Calu3 (cell line): ENCODE results near the gene MYBPHL. TPM values are rescaled to one million over a fixed set of nuclear protein-coding genes. Genes with fewer than 3 reads are reported as not detected.
A peak's percentile ranks its signal among the peaks of the same experiment; 100 is the strongest.
"Not testable (repeated sequence)": the region's sequence is repeated elsewhere in the genome, so short reads cannot be mapped to it uniquely, and the experiment has no call there.

Source experiments
- BruUV-seq: library from RNA; stranded (reverse); fragments of 400-500 nt; replicated peaks from 2 replicates; lab custom pipeline; 2021; lab: Mats Ljungman, UMichigan
- CTCF ChIA-PET: fragments of 300-600 bp; sonication (Branson Sonifier 250); formaldehyde crosslinking; loops from one replicate; lab custom pipeline; 2022; ENCODE audit warnings: antibody characterized with exemption; lab: Charles Lee
- DNase-seq: peaks from one replicate; pipeline ENCODE4 v3.0.0; 2022
- H3K27ac Mint-ChIP-seq: one replicate; pipeline ENCODE4 v1.8.0; 2022; ENCODE audit warnings: mixed read lengths; ENCODE audit not compliant: unreplicated experiment
- H3K27me3 Mint-ChIP-seq: one replicate; pipeline ENCODE4 v1.8.0; 2022; ENCODE audit warnings: mixed read lengths; ENCODE audit not compliant: unreplicated experiment
- H3K36me3 Mint-ChIP-seq: one replicate; pipeline ENCODE4 v1.8.0; 2022; ENCODE audit warnings: mild to moderate bottlenecking, moderate library complexity, mixed read lengths; ENCODE audit not compliant: insufficient read depth, unreplicated experiment
- H3K4me1 Mint-ChIP-seq: one replicate; pipeline ENCODE4 v1.8.0; 2022; ENCODE audit warnings: mild to moderate bottlenecking, low read depth, mixed read lengths; ENCODE audit not compliant: unreplicated experiment
- H3K4me3 Mint-ChIP-seq: one replicate; pipeline ENCODE4 v1.8.0; 2022; ENCODE audit warnings: mild to moderate bottlenecking, low read depth, moderate library complexity, mixed read lengths; ENCODE audit not compliant: unreplicated experiment
- H3K9me3 Mint-ChIP-seq: one replicate; pipeline ENCODE4 v1.8.0; 2022; ENCODE audit warnings: low read depth, mixed read lengths; ENCODE audit not compliant: unreplicated experiment
- intact Hi-C: fragments of 100-400 bp; cut with micrococcal nuclease; formaldehyde crosslinking; loops from one replicate; pipeline ENCODE4 v1.10.0; 2022; ENCODE audit not compliant: unreplicated experiment
- total RNA-seq: library from RNA; stranded (reverse); gene quantifications from 2 replicates; pipeline ENCODE4 v1.2.3, GENCODE V29; 2022
- TF ChIP-seq, protein P1 (sequence below): fragments of 200-600 bp; IDR thresholded peaks from one replicate; pipeline ENCODE4 v1.8.0; 2022; ENCODE audit warnings: antibody characterized with exemption; ENCODE audit not compliant: unreplicated experiment

Gene MYBPHL
- total RNA-seq, 1 experiment from 2014 or later, result not detected

DNA sequence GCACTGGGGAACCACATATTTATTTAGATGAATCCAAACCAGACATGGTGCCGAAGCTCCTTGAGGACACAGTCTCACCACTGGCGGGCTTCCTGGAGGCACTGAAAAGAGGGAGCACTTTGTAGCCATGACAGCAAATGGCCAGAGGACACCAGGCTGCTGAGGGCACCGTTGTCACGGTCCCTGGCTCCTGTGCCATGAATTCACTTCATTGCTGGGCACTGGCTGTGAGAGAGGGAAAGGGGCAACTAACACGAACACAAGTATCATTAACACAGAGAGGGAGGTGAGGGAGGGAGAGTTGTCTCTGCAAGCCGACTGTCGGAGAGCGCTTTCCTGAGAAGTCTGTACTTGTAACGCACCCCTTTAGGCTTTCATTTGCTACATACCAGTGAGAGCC lies 14.4 kb downstream of the MYBPHL start:
- Mint-ChIP-seq H3K4me1 (no peaks in the 10 kb centered on the region), H3K9me3 (no peaks in the 10 kb centered on the region), H3K27me3 (peaks cover 16% of the 10 kb centered on the region), H3K27ac (no peak overlapping the region), H3K36me3 (no peaks in the 10 kb centered on the region), H3K4me3 (no peak overlapping the region)
- intact Hi-C loops, result no loop called here
- CTCF ChIA-PET, result no interaction called here
- DNase-seq, result no peak
- BruUV-seq, result no TSS peak
- TF ChIP-seq, protein P1, sequence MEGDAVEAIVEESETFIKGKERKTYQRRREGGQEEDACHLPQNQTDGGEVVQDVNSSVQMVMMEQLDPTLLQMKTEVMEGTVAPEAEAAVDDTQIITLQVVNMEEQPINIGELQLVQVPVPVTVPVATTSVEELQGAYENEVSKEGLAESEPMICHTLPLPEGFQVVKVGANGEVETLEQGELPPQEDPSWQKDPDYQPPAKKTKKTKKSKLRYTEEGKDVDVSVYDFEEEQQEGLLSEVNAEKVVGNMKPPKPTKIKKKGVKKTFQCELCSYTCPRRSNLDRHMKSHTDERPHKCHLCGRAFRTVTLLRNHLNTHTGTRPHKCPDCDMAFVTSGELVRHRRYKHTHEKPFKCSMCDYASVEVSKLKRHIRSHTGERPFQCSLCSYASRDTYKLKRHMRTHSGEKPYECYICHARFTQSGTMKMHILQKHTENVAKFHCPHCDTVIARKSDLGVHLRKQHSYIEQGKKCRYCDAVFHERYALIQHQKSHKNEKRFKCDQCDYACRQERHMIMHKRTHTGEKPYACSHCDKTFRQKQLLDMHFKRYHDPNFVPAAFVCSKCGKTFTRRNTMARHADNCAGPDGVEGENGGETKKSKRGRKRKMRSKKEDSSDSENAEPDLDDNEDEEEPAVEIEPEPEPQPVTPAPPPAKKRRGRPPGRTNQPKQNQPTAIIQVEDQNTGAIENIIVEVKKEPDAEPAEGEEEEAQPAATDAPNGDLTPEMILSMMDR, result no peak

DNA sequence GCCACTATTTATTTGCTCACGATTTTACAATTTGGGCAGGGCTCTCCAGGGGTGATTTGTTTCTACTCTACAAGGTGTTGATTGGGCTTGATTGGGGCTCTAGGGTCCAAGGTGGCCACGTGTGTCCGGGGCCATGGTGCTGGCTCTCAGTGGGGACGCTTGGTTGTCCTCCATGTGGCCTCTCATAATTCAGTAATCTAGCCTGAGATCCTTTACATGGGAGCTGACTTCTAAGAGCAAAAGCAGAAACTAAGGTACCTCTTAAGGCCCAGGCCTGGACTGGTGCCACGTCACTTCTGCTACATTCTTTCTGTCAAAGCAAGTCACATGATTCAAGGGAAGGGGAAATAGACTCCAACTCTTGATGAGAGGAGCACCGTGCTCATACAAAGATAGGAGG lies 15.8 kb downstream of the MYBPHL start:
- Mint-ChIP-seq H3K4me1 (no peaks in the 10 kb centered on the region), H3K27me3 (peaks cover 16% of the 10 kb centered on the region), H3K36me3 (no peaks in the 10 kb centered on the region), H3K4me3 (no peak overlapping the region), H3K27ac (no peak overlapping the region), H3K9me3 (no peaks in the 10 kb centered on the region)
- no peak for DNase-seq
- intact Hi-C loops, result no loop called here
- BruUV-seq, result no TSS peak
- TF ChIP-seq, protein P1, result no peak
- CTCF ChIA-PET, result no interaction called here

DNA sequence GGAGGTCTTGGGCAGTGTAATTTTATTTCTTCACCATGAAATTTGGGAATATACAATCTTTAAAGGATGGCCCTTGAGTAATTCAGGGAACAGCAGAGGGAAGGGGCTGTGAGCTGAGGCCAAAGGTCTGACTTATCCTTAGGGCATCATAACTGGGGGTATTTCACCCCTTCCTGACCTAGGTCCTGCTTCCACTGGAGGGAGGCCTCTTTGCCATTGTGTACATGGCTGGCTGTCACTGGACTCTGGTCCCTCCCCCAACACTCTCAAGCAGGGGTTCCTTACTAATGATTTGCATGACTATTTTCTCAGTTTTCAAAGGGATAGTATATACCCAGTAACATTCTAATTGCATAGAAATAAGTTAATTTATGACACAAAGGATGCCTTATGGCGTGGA lies 16.7 kb downstream of the MYBPHL start:
- H3K4me3 Mint-ChIP-seq, result no peak overlapping the region
- intact Hi-C loops, result no loop called here
- no peaks in the 10 kb centered on the region for H3K9me3 Mint-ChIP-seq
- H3K36me3 Mint-ChIP-seq, result no peaks in the 10 kb centered on the region
- H3K4me1 Mint-ChIP-seq, result no peaks in the 10 kb centered on the region
- no peak overlapping the region for H3K27ac Mint-ChIP-seq
- H3K27me3 Mint-ChIP-seq, result peaks cover 10% of the 10 kb centered on the region
- DNase-seq, result no peak
- CTCF ChIA-PET, result interaction anchor here (0.7 kb wide), 1 partner anchor 75 kb away, joined by 3 read pairs; no protein-coding TSS in a partner anchor
- BruUV-seq, result no TSS peak
- TF ChIP-seq, protein P1, result no peak

DNA sequence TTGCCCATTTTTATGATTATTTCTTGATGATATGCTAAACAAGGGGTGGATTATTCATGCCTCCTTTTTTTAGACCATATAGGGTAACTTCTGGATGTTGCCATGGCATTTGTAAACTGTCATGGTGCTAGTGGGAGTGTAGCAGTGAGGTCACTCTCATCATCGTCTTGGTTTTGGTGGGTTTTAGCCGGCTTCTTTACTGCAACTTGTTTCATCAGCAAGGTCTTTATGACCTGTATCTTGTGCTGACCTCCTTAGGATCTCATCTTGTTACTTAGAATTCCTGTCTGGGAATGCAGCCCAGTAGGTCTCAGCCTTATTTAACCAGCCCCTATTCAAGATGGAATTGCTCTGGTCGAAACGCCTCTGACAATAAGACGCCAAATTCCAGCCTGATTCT lies 20.0 kb downstream of the MYBPHL start:
- H3K4me1 Mint-ChIP-seq, H3K9me3 Mint-ChIP-seq, H3K4me3 Mint-ChIP-seq, H3K27ac Mint-ChIP-seq, H3K27me3 Mint-ChIP-seq, CTCF ChIA-PET, DNase-seq, BruUV-seq: not testable (repeated sequence)
- intact Hi-C loops, result loop anchor here (10.0 kb wide), 1 partner anchor 48 kb away; no protein-coding TSS in a partner anchor
- H3K36me3 Mint-ChIP-seq, result peaks cover 16% of the 10 kb centered on the region

DNA sequence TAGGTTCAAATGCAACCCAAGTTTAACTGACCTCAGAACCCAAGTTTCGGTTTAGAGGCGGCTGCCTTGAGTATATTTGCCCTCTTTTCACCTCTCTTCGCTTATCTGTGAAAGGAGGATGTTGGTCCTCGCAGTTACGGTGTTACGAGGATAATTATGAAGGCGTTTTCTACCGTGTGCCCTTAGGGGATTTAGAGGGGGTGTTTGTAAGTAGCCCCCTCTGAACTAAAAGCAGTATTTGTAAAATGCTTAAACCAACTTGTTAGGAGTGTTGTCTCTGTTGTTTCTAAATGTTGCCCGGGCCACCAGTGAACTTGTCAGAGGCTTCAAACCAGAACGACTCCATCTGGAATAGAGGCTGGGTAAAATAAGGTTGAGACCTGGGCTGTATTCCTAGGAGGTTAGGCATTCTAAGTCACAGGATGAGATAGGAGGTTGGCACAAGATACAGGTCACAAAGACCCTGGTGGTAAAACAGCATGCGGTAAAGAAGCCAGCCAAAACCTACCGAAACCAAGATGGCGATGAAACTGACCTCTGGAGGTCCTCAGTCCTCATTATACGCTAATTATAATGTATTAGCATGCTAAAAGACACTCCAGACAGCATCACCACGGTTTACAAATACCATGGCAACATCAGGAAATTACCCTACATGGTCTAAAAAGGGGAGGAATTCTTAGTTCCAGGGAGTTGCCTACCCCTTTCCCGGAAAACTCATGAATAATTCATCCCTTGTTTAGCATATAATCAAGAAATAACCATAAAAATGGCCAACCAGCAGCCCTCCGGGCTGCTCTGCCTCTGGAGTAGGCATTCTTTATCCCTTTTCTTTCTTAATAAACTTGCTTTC lies 22.8 kb downstream of the MYBPHL start:
- peak overlapping the region; percentile 47 for H3K27ac Mint-ChIP-seq
- intact Hi-C loops, result loop anchor here (10.0 kb wide), 1 partner anchor 51 kb away; no protein-coding TSS in a partner anchor
- TF ChIP-seq, protein P1, result no peak
- DNase-seq, result no peak
- no TSS peak for BruUV-seq
- no peaks in the 10 kb centered on the region for H3K4me1 Mint-ChIP-seq
- no peaks in the 10 kb centered on the region for H3K27me3 Mint-ChIP-seq
- peak overlapping the region; percentile 87 for H3K4me3 Mint-ChIP-seq
- no peaks in the 10 kb centered on the region for H3K9me3 Mint-ChIP-seq
- CTCF ChIA-PET, result no interaction called here
- peaks cover 16% of the 10 kb centered on the region for H3K36me3 Mint-ChIP-seq
